CD4-positive, alpha-beta T cell treated with Interleukin-15 for 1 hour (primary cell): ENCODE data around the gene NTM.

Source experiments
- DNase-seq: peaks from one replicate; pipeline ENCODE4 v3.0.0-alpha.2; 2020

NTM gene

GRCh38 chr11:132106096-132106982, 735.9 kb downstream of the NTM start:
- DNase-seq: no peak

- DNase-seq: no peak
Observed at GRCh38 chr11:132111316-132111715, 740.9 kb downstream of the NTM start.

GRCh38 chr11:132111838-132112237, 741.4 kb downstream of the NTM start:
- DNase-seq: no peak

GRCh38 chr11:132112846-132113245, 742.4 kb downstream of the NTM start:
- DNase-seq: no peak

- peak; percentile 32 for DNase-seq
Observed at GRCh38 chr11:132114185-132114584, 743.8 kb downstream of the NTM start.

GRCh38 chr11:132114743-132115142, 744.3 kb downstream of the NTM start:
- DNase-seq: no peak

GRCh38 chr11:132115454-132115853, 745.0 kb downstream of the NTM start:
- DNase-seq: no peak

- DNase-seq: no peak
Observed at GRCh38 chr11:132116516-132116915, 746.1 kb downstream of the NTM start.

GRCh38 chr11:132118661-132119060, 748.2 kb downstream of the NTM start:
- DNase-seq: no peak

- DNase-seq: no peak
Observed at GRCh38 chr11:132119573-132119972, 749.2 kb downstream of the NTM start.

- no peak for DNase-seq
Observed at GRCh38 chr11:132122735-132123134, 752.3 kb downstream of the NTM start.

GRCh38 chr11:132123449-132123848, 753.0 kb downstream of the NTM start:
- no peak for DNase-seq

- DNase-seq: no peak
Observed at GRCh38 chr11:132123854-132124835, 753.7 kb downstream of the NTM start.

GRCh38 chr11:132125988-132126871, 755.8 kb downstream of the NTM start:
- DNase-seq: no peak

- DNase-seq: no peak
Observed at GRCh38 chr11:132126973-132127899, 756.8 kb downstream of the NTM start.

- DNase-seq: no peak
Observed at GRCh38 chr11:132127900-132128288, 757.5 kb downstream of the NTM start.

- DNase-seq: no peak
Observed at GRCh38 chr11:132131047-132131446, 760.6 kb downstream of the NTM start.

GRCh38 chr11:132131961-132132360, 761.5 kb downstream of the NTM start:
- no peak for DNase-seq

GRCh38 chr11:132134322-132134721, 763.9 kb downstream of the NTM start:
- DNase-seq: no peak

GRCh38 chr11:132137289-132137980, 767.0 kb downstream of the NTM start:
- no peak for DNase-seq

GRCh38 chr11:132137981-132138313, 767.5 kb downstream of the NTM start:
- no peak for DNase-seq
